NOMO-1 (cell line): ENCODE results near the gene RAB11FIP3.

Experiments
- DNase-seq, 2 experiments: peaks; one replicate each; lab custom pipeline; 2025; ENCODE audit not compliant: unreplicated experiment in 2 of 2; lab: John Stamatoyannopoulos, UW

The RAB11FIP3 gene

GRCh38 chr16:549544-550263 is 124.3 kb downstream of the RAB11FIP3 start:
- no peak for DNase-seq

GRCh38 chr16:551210-551609 is 125.8 kb downstream of the RAB11FIP3 start:
- no peak for DNase-seq

- DNase-seq: no peak
Measured at GRCh38 chr16:552171-552570, 126.7 kb downstream of the RAB11FIP3 start.

- DNase-seq: no peak
Measured at GRCh38 chr16:553601-554296, 128.3 kb downstream of the RAB11FIP3 start.

- DNase-seq: no peak
Measured at GRCh38 chr16:554297-554621, 128.8 kb downstream of the RAB11FIP3 start.

GRCh38 chr16:554640-555365 is 129.4 kb downstream of the RAB11FIP3 start:
- DNase-seq: no peak

GRCh38 chr16:555528-556473 is 130.4 kb downstream of the RAB11FIP3 start:
- DNase-seq: no peak

GRCh38 chr16:556474-557173 is 131.2 kb downstream of the RAB11FIP3 start:
- no peak for DNase-seq

- DNase-seq: no peak
Measured at GRCh38 chr16:557463-558297, 132.2 kb downstream of the RAB11FIP3 start.

- no peak for DNase-seq
Measured at GRCh38 chr16:558298-559020, 133.0 kb downstream of the RAB11FIP3 start.

GRCh38 chr16:559021-559380 is 133.6 kb downstream of the RAB11FIP3 start:
- no peak for DNase-seq

- DNase-seq: no peak
Measured at GRCh38 chr16:559411-560203, 134.2 kb downstream of the RAB11FIP3 start.

GRCh38 chr16:560204-560700 is 134.8 kb downstream of the RAB11FIP3 start, which contains the start of gene PRR35:
TSS of gene PRR35 (plus strand) at chr16:560394. CDS start at chr16:563295, 2,901 bp downstream.
- DNase-seq: no peak

GRCh38 chr16:560701-561412 is 135.4 kb downstream of the RAB11FIP3 start:
- no peak for DNase-seq

GRCh38 chr16:561413-561794 is 136.0 kb downstream of the RAB11FIP3 start:
- no peak for DNase-seq

GRCh38 chr16:561957-562938 is 136.8 kb downstream of the RAB11FIP3 start:
- no peak for DNase-seq
